RPMI7951 (cell line): ENCODE measurements around the gene OR8S1. TPM values are rescaled to one million over a fixed set of nuclear protein-coding genes. Genes with fewer than 3 reads are reported as not detected.

Experiments used
- DNase-seq: peaks from one replicate; pipeline ENCODE4 v3.0.0-alpha.2; 2012; ENCODE audit warnings: low read depth
- total RNA-seq: library from RNA; depleted of rRNA; stranded (reverse); fragments of >200 nt; shearing (Covaris generic); gene quantifications from 2 replicates; pipeline ENCODE4 v1.2.3, GENCODE V29; 2014; rRNA removed

The OR8S1 gene
- total RNA-seq, 1 experiment from 2014 or later, result not detected

GRCh38 chr12:48556631-48557030 lies 31.2 kb downstream of the OR8S1 start:
- DNase-seq, result no peak

- no peak for DNase-seq
Measured at GRCh38 chr12:48557919-48558318, 32.5 kb downstream of the OR8S1 start.

GRCh38 chr12:48567731-48568130 lies 42.3 kb downstream of the OR8S1 start:
- DNase-seq, result no peak

- no peak for DNase-seq
Measured at GRCh38 chr12:48569946-48570345, 44.5 kb downstream of the OR8S1 start, which contains the start of gene LALBA. Gene LALBA, minus strand, starts transcription at chr12:48570046. Its CDS starts 26 bp downstream, at chr12:48570020.

GRCh38 chr12:48572326-48572725 lies 46.9 kb downstream of the OR8S1 start:
- no peak for DNase-seq

Other genes starting within 250 kb of the OR8S1 start
- 3.5 and 4.7 TPM in 2 replicates for gene ZNF641, start 174.7 kb upstream of the OR8S1 start, total RNA-seq
- not detected in 2 replicates for gene ANP32D, start 53.1 kb upstream of the OR8S1 start, total RNA-seq
- not detected in 2 replicates for gene C12orf54, start 43.1 kb upstream of the OR8S1 start, total RNA-seq
- not detected in 2 replicates for gene LALBA, start 44.4 kb downstream of the OR8S1 start, total RNA-seq
- gene KANSL2, start 156.6 kb downstream of the OR8S1 start, total RNA-seq, result 51.3 and 63.3 TPM in 2 replicates
- gene CCNT1, start 191.1 kb downstream of the OR8S1 start, total RNA-seq, result 19.1 and 20.9 TPM in 2 replicates